B cell (primary cell): ENCODE results near the gene NME1. TPM values are rescaled to one million over a fixed set of nuclear protein-coding genes. Genes with fewer than 3 reads are reported as not detected.

Experiments used
- ATAC-seq: fragments of 200-7000 bp; cut with Tn5 transposase; one replicate; pipeline ENCODE4 v1.10.0; 2021; ENCODE audit warnings: low read depth, mild to moderate bottlenecking, moderate number of reproducible peaks, moderate library complexity
- CTCF ChIA-PET: fragments of 350-600 bp; sonication (Branson Sonifier 250); formaldehyde crosslinking; loops from one replicate; lab custom pipeline; 2021; ENCODE audit warnings: antibody characterized with exemption, inconsistent platforms; lab: Charles Lee
- POLR2A ChIA-PET: fragments of 350-600 bp; sonication (Branson Sonifier 250); formaldehyde crosslinking; loops from one replicate; lab custom pipeline; 2021; ENCODE audit warnings: antibody characterized with exemption; lab: Charles Lee
- DNase-seq: peaks from one replicate; pipeline ENCODE4 v3.0.0; 2013
- H2AFZ ChIP-seq: 2 replicates; pipeline ENCODE4 v1.6.1; 2012; ENCODE audit warnings: mild to moderate bottlenecking, low read depth, low read length; ENCODE audit not compliant: insufficient read depth, poor library complexity, severe bottlenecking
- H3K27ac ChIP-seq, 2 donors: 1 replicate in 1 of 2; 2 replicates in 1 of 2; pipeline ENCODE4 v1.5.1; 2012 to 2013; ENCODE audit warnings: low read length in 2 of 2, mild to moderate bottlenecking in 2 of 2, moderate library complexity in 1 of 2
- H3K27me3 ChIP-seq, 4 experiments: fragments of 200-600 bp in 1 of 4; sonication (generic) in 1 of 4; replicated peaks in 1 of 4; 1 replicate in 2 of 4; 2 replicates in 2 of 4; pipeline versions ENCODE4 v1.6.1 to v1.7.0; 2013 to 2016; ENCODE audit warnings: low read length in 3 of 4, mild to moderate bottlenecking in 2 of 4, mixed read lengths in 1 of 4, moderate library complexity in 1 of 4; ENCODE audit not compliant: insufficient read depth in 4 of 4, control insufficient read depth in 3 of 4; ENCODE audit errors: control extremely low read depth in 1 of 4
- H3K36me3 ChIP-seq, 2 experiments: replicated peaks in 1 of 2; 1 replicate in 1 of 2; 2 replicates in 1 of 2; pipeline versions ENCODE4 v1.6.1 to v1.7.1; 2013; ENCODE audit warnings: low read length in 1 of 2; ENCODE audit not compliant: insufficient read depth in 2 of 2, control insufficient read depth in 1 of 2; ENCODE audit errors: control extremely low read depth in 1 of 2, extremely low read depth in 1 of 2
- H3K4me1 ChIP-seq, 2 donors: fragments of 200-600 bp in 1 of 2; sonication (generic) in 1 of 2; 1 replicate in 1 of 2; 2 replicates in 1 of 2; pipeline versions ENCODE4 v1.5.1 to v1.6.1; 2013 to 2017; ENCODE audit warnings: low read length in 2 of 2; ENCODE audit not compliant: control insufficient read depth in 2 of 2, insufficient read depth in 2 of 2
- H3K4me2 ChIP-seq: replicated peaks from 2 replicates; pipeline ENCODE3; 2012; ENCODE audit warnings: mild to moderate bottlenecking, low read depth, low read length; ENCODE audit not compliant: poor library complexity, severe bottlenecking
- H3K4me3 ChIP-seq, 5 experiments: fragments of 200-600 bp in 1 of 5; sonication (generic) in 1 of 5; 1 replicate in 3 of 5; 2 replicates in 2 of 5; pipeline versions ENCODE4 v1.5.1 to v1.7.0; 2011 to 2016; ENCODE audit warnings: low read length in 4 of 5, mild to moderate bottlenecking in 4 of 5, low read depth in 2 of 5, control low read depth in 1 of 5, moderate library complexity in 1 of 5; ENCODE audit not compliant: insufficient read depth in 1 of 5; ENCODE audit errors: control extremely low read depth in 1 of 5, extremely low read depth in 1 of 5
- H3K79me2 ChIP-seq: fragments of 200-600 bp; sonication (generic); one replicate; pipeline ENCODE4 v1.6.0; 2016; ENCODE audit warnings: low read length; ENCODE audit not compliant: control insufficient read depth, insufficient read depth
- H3K9ac ChIP-seq: fragments of 200-600 bp; sonication (generic); 2 replicates; pipeline ENCODE4 v1.6.1; 2017; ENCODE audit warnings: mild to moderate bottlenecking, low read length, moderate library complexity
- H3K9me3 ChIP-seq, 3 donors: one replicate each; pipeline versions ENCODE4 v1.6.1 to v1.7.1; 2013; ENCODE audit warnings: low read length in 2 of 3; ENCODE audit not compliant: control insufficient read depth in 2 of 3, insufficient read depth in 1 of 3; ENCODE audit errors: control extremely low read depth in 1 of 3
- H4K20me1 ChIP-seq: 2 replicates; pipeline ENCODE4 v1.6.0; 2012; ENCODE audit warnings: mild to moderate bottlenecking, low read length; ENCODE audit not compliant: insufficient read depth, control insufficient read depth, poor library complexity, severe bottlenecking
- H3K27ac Mint-ChIP-seq: one replicate; pipeline ENCODE4 v1.8.0; 2021; ENCODE audit warnings: mixed read lengths
- H3K27me3 Mint-ChIP-seq: one replicate; pipeline ENCODE4 v1.8.0; 2021; ENCODE audit warnings: mixed read lengths
- H3K4me1 Mint-ChIP-seq: one replicate; pipeline ENCODE4 v1.8.0; 2021; ENCODE audit warnings: mixed read lengths
- H3K4me3 Mint-ChIP-seq: one replicate; pipeline ENCODE4 v1.8.0; 2021; ENCODE audit warnings: mixed read lengths
- H3K9me3 Mint-ChIP-seq: one replicate; pipeline ENCODE4 v1.8.0; 2022; ENCODE audit warnings: mixed read lengths; ENCODE audit not compliant: insufficient read depth
- CTCF ChIP-seq: fragments of 200-600 bp; IDR thresholded peaks from one replicate; pipeline ENCODE4 v1.8.0; 2022; ENCODE audit warnings: antibody characterized with exemption, mild to moderate bottlenecking
- EZH2 ChIP-seq: IDR thresholded peaks from 2 replicates; pipeline ENCODE4 v1.6.1; 2012; ENCODE audit warnings: borderline replicate concordance, low read depth, mild to moderate bottlenecking, moderate library complexity, low read length; ENCODE audit not compliant: insufficient read depth, poor library complexity, severe bottlenecking
- WGBS: methylation state at CpG from one replicate; pipeline ENCODE4 v1.1.5; 2013; ENCODE audit warnings: missing lambda C conversion rate; ENCODE audit not compliant: insufficient coverage; 5-methylcytosine and 5-hydroxymethylcytosine counted together
- intact Hi-C: fragments of 100-400 bp; cut with micrococcal nuclease; formaldehyde crosslinking; loops from one replicate; pipeline ENCODE4 v1.10.0; 2022
- polyA plus RNA-seq: library from polyadenylated mRNA; depleted of rRNA; stranded (reverse); fragments of >200 nt; gene quantifications from 2 replicates; pipeline ENCODE4 v1.2.3, GENCODE V29; 2012
- total RNA-seq, 2 donors: library from RNA; stranded (reverse); fragments of 120-200 nt in 1 of 2; gene quantifications; 1 replicate in 1 of 2; 2 replicates in 1 of 2; pipeline versions ENCODE4 v1.2.3 to v1.2.4, GENCODE V29; 2013 to 2022

The NME1 gene
- total and polyA plus RNA-seq, 2 donors (not counting 1 experiment from before 2014, with no cell fraction given) = 19.0 to 27.5 TPM

- WGBS = 96% methylated on average over 3 of the region's 3 CpGs
- no peak overlapping the region for H3K4me2 ChIP-seq
- Mint-ChIP-seq H3K4me3 (no peak overlapping the region), H3K27me3 (peaks cover 2% of the 10 kb centered on the region), H3K9me3 (peaks cover 4% of the 10 kb centered on the region), H3K4me1 (no peaks in the 10 kb centered on the region), H3K27ac (no peak overlapping the region)
- no peak overlapping the region for H2AFZ ChIP-seq
- intact Hi-C loops = no loop called here
- ATAC-seq (no peak), DNase-seq (no peak)
- H3K79me2 ChIP-seq = no peaks in the 10 kb centered on the region
- H3K27me3 ChIP-seq = no peaks in the 10 kb centered on the region
- no peak overlapping the region for H3K9ac ChIP-seq
- H3K4me3 ChIP-seq = no peak overlapping the region
- CTCF ChIA-PET = no interaction called here
- POLR2A ChIA-PET = no interaction called here
- TF ChIP-seq CTCF (no peak), EZH2 (no peak)
- no peaks in the 10 kb centered on the region for H3K4me1 ChIP-seq
- no peaks in the 10 kb centered on the region for H4K20me1 ChIP-seq
- H3K27ac ChIP-seq = no peak overlapping the region
- no peaks in the 10 kb centered on the region for H3K36me3 ChIP-seq
- no peaks in the 10 kb centered on the region for H3K9me3 ChIP-seq
These were observed 17.4 kb upstream of the NME1 start for GRCh38 chr17:51135956-51136355.

GRCh38 chr17:51142597-51142996 is 10.8 kb upstream of the NME1 start:
- H3K9me3 Mint-ChIP-seq = no peaks in the 10 kb centered on the region
- Histone ChIP-seq H2AFZ (no peak overlapping the region), H3K27ac (no peak overlapping the region), H3K36me3 (no peaks in the 10 kb centered on the region), H3K9me3 (no peaks in the 10 kb centered on the region), H3K4me2 (no peak overlapping the region), H3K79me2 (no peaks in the 10 kb centered on the region), H3K9ac (no peak overlapping the region), H4K20me1 (no peaks in the 10 kb centered on the region), H3K4me3 (no peak overlapping the region), H3K4me1 (no peaks in the 10 kb centered on the region), H3K27me3 (no peaks in the 10 kb centered on the region)
- intact Hi-C loops = no loop called here
- H3K4me3 Mint-ChIP-seq = no peak overlapping the region
- TF ChIP-seq CTCF = no peak
- no peak for TF ChIP-seq EZH2
- no peak overlapping the region for H3K27ac Mint-ChIP-seq
- ATAC-seq (no peak), DNase-seq (no peak)
- POLR2A ChIA-PET = no interaction called here
- H3K4me1 Mint-ChIP-seq = no peaks in the 10 kb centered on the region
- no peaks in the 10 kb centered on the region for H3K27me3 Mint-ChIP-seq
- CTCF ChIA-PET = interaction anchor here (1.0 kb wide), 1 partner anchor 86 kb away, joined by 3 read pairs; no protein-coding TSS in a partner anchor
- no CpG with 5 or more reads among the region's 2 CpGs for WGBS
